Sigmoid colon (tissue), 4 donors: Measurements from ENCODE around the gene RIMS4.

Experiments used
- EP300 ChIP-seq, 4 donors: sonication (generic); formaldehyde crosslinking; IDR thresholded peaks; one replicate each; pipeline ENCODE4 v1.6.1; 2017; ENCODE audit warnings: antibody characterized with exemption in 4 of 4
- TF ChIP-seq, protein P1 (sequence below), 4 experiments: fragments of 450-650 bp in 3 of 4; fragments of 200-600 bp in 1 of 4; IDR thresholded peaks; one replicate each; pipeline ENCODE4 v1.5.1; 2016 to 2019; ENCODE audit warnings: antibody characterized with exemption in 4 of 4, mild to moderate bottlenecking in 3 of 4, moderate library complexity in 2 of 4

DNA sequence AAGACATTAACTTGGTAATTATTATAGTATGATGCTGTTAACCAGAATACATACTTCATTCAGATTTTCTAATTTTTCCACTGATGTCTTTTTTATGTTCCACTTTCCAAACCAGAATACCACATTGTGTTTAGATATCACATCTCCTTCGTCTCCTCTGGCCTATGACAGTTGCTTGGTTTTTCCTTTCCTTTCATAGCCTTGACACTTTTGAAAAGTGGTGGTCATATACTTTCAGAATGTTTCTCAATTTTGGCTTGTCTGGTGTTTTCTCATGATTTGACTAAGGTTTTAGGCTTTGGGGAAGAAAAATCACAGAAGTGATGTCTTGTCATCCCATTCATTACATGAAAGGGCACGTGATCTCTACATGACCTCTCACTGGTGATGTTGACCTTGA, 24.3 kb upstream of the RIMS4 start:
- no peak for TF ChIP-seq EP300 (IDR thresholded peaks at IDR 0.05)
- TF ChIP-seq, protein P1, sequence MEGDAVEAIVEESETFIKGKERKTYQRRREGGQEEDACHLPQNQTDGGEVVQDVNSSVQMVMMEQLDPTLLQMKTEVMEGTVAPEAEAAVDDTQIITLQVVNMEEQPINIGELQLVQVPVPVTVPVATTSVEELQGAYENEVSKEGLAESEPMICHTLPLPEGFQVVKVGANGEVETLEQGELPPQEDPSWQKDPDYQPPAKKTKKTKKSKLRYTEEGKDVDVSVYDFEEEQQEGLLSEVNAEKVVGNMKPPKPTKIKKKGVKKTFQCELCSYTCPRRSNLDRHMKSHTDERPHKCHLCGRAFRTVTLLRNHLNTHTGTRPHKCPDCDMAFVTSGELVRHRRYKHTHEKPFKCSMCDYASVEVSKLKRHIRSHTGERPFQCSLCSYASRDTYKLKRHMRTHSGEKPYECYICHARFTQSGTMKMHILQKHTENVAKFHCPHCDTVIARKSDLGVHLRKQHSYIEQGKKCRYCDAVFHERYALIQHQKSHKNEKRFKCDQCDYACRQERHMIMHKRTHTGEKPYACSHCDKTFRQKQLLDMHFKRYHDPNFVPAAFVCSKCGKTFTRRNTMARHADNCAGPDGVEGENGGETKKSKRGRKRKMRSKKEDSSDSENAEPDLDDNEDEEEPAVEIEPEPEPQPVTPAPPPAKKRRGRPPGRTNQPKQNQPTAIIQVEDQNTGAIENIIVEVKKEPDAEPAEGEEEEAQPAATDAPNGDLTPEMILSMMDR (IDR thresholded peaks at IDR 0.05) = no peak
